Activated CD4-positive, CD25-positive, alpha-beta regulatory T cell treated with anti-CD3 and anti-CD28 coated beads, Interleukin-2, amount 50 U/mL, for 16 hours (primary cell): ENCODE results near the gene ACOX2.
A peak's percentile ranks its signal among the peaks of the same experiment; 100 is the strongest.
"Not testable (repeated sequence)": the region's sequence is repeated elsewhere in the genome, so short reads cannot be mapped to it uniquely, and the experiment has no call there.

Experiments used
- DNase-seq: peaks from one replicate; pipeline ENCODE4 v3.0.0-alpha.2; 2020; ENCODE audit warnings: low read depth, low spot score

The ACOX2 gene

DNA sequence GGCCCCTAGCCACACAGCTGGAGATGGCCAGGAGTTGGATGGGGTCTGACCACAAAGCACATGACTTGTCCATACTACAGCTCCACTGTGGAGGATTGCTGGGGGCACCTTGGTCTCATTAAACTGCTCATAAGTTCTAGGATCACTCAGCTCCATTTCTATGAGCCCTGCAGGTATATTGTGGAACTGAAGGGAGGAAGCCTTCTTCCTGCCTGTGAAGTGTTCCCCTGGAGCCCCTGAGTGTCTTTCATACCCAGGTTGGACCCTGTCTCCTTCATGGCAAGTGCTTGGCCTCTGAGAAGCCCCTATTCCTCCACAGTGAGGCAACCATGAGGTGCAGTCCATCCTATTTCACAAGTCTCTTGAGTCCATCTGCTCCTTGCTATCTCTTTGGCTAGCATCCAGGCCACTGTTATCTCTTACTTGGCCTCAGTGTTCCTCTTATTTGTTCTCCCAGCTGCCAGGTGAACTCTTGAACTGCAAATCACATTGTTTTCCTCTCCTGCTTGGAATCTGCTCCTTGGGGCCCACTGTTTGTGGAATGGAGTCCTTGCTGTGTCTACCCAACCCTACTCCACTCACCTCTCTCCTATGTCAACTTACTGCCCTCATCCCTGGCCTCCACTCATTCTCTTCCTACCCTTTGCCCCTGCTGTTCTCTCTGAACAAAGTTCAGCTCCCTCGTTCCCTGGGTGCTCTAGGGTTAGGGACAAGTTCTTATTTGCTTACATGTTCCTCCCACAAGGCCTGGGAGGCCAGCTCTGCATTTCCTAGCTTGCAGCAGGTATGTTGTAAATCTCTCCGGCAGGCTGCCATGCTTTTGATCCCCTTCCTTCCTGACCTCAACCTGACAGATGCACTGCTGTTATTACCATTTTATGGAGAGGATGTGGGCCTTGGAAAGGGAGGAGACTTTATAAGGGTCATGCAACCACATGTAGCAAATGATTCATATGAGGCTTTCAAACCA is 1.2 kb downstream of the ACOX2 start:
- no peak for DNase-seq

DNA sequence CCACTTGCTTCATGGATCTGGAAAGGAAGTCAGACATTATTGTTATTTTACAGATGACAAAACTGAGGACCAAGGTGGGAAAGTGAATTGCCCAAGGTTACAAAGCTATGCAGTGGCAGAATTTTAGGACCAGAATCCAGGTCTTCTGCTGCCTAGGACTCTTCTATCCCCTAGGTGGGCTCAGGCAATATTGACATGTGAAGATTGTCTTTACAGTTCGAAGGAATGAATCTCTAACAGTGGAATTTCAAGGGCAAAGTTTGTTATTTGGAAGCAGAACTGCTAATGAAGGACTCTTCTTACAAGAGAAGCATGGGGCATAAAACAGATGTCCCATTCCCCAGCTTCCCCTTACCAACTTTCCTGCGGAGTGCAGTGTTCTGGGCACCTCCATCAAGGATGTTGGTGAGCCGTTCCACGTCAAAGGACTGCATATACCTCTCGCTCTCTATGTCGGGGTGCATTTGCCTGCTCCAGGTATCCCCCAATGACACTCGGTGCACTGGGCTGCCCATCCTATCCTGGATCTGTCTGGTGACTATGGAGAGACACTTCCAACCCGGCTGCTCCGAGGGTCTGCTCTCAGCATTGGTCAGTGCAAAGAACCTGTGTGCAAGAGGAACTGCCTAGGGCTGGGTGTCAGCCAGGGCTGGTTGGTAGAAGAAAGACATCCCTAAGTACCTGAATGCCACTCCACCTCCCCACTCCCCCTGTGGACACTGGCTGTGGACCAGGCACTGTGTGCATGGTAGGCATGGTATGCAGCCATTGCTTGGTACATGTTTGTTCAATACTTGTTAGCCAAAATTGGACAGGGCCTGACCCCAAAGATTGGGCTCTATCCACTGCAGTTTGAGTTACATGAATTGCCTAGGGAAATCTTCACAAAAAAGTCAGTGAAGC is 2.1 kb downstream of the ACOX2 start:
- no peak for DNase-seq

DNA sequence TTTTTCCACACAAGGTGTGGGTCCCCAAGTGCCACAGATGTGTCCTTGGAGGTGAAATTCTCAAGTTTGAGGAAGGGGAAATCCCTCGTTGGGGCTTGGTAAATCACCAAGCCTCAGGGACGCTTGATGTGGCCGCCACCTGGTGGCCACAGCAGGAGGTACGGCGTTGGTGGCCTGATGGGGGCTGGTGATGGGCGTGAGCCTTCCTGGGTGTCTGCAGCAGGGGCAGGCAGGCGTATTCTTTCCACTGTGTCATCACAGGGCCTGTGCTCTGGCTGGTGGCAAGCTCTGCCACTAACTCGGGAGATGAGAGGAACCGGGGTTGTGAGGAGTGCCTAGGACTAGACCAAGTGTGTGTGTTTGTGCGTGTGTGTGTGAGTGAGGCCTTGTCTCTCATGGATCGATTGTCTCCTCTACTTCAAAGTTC is 4.2 kb downstream of the ACOX2 start:
- DNase-seq = peak; percentile 63

DNA sequence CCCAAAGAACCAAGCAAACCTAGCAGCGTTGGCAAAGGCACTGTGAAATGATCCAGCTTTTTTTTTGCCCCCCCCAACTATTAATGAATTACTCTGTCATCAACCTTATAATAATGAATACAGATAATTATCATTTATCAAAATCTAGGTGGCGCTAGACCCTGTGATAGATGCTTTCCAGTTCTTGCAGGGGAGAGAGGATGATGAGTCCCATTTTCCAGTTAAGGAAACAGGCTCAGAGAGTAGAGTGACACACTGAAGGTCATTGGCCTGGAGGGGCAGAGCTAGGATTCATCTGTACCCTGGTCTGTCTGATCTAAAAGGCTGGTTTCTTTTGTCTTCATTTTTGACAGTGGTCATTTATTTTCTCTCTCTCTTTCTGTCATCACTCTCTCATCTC is 5.0 kb downstream of the ACOX2 start:
- DNase-seq = no peak

- DNase-seq = no peak
Observed at GRCh38 chr3:58531555-58531954, 5.4 kb downstream of the ACOX2 start.

GRCh38 chr3:58530354-58530865 is 6.6 kb downstream of the ACOX2 start:
- DNase-seq = no peak

DNA sequence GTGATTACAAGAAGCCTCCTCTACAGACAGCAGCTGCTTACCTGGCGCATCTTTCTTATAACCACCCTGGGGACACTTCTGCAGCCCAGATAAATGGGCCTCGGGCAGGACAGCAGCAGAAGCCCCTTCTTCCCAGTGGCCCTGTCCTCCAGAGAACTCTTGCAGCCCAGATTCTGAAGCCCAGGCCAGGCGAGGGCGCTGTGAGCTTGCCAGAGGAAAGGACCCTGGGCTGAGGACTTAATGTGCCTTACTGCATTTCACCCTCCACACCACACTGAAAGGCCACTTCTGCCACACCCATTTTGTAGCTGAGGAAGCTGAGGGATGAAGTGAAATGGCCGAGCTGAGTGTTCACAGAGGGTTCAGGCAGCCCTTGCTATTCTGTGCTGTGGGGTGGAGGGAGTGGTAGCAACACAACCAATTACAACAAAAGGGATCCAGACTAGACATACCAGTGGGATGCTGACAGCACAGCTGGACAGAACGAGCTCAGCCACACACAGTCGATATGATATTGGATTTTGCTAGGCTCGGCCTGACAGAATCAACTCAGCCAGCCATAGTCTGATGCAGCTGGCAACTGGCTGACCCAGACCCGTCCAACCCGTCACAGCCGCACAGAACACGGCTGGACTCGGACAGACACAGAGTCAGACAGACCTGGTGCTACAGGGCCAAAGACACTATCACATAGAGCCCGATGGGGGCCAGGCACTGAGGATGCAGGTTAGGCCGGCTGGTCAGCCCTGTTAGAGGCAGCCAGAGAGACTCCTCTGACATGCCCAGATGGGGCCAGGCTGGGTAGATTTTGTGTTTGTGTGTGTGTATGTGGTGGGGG is 7.3 kb downstream of the ACOX2 start:
- DNase-seq = no peak

DNA sequence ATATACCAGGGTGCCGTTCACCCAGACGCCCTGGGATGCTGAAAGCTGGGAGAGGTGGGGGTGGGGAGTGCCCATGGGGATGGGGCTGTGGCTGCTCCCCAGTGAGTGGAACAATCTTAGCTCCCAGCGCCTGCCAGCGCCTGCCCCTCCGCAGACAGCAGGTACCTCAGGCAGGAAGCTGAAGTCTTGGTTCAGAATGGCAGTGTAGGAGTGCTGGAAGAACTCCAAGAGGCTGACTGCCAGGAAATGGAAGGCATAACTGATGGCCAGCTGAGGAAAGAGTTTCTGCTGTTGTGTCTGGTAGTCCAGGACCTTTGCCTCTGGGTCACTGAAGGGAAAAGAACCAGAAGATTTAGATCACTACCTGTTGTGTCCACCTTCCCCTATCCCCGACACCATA is 8.4 kb downstream of the ACOX2 start:
- no peak for DNase-seq

- not testable (repeated sequence) for DNase-seq
Observed at GRCh38 chr3:58527440-58527839, 9.6 kb downstream of the ACOX2 start.

- DNase-seq = no peak
Observed at GRCh38 chr3:58526515-58526957, 10.5 kb downstream of the ACOX2 start.

DNA sequence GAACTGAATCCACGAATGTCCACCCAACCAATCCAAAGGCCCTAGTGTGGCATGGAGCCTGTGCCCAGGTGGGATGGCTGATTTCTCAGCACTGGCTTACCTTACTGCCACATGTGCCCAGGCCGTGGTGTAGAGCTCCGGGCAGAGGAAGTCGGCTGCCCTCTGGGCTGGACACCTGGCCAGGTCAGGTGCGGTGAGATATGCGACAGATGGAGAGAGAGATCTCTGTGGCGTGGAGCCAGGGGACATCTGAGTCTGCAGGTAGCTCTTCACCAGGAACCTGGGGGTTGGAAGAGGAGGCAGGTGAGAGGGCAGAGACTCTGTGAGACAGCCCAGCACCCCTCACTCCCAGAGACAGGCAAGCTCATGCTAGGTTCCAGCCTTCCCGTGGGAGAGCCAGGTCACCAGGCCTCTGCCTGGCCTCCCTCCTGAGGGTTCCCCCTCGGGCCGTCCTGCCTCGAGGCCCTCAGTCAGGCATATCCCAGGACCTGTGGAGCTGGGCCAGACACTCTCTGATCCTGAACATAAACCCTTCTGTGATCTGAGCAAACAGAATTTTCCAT is 12.6 kb downstream of the ACOX2 start:
- DNase-seq = no peak

GRCh38 chr3:58522759-58523425 is 14.1 kb downstream of the ACOX2 start:
- DNase-seq = no peak

DNA sequence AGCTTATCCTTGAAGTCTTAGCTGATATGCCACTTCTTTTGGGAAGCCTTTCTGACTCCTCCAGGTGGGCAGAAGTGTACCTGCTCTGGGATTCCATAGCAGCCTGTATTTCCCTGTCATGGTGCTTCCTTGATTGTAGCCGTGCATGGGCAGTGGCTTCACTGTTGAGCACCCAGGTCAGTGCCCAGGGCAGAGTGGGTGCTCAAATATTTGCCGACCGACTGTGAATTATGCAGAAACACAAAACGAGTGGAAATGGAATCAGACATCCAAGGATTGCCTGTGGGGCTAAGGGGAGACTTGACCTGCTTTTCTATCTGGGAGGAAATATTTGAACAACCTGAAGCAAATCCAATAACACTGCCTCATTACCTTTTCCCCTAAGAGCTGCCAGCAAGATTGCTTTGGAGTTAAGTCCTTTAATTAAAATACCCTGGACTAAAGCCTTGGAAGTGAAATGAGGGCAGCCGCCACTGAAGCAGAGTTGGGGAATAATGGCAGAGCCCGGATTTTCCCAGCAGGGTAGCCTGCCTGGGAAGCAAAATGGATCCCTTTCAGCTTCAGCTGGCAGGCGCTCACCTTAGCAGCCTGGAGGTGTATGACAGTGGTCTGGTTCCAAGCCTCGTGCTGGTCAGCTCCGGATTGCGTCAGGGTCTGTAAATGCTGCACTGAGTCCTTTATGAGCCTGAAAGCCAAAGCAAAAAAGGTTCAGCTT is 14.9 kb downstream of the ACOX2 start:
- DNase-seq = no peak

- DNase-seq = no peak
Observed at GRCh38 chr3:58521336-58521670, 15.7 kb downstream of the ACOX2 start.

GRCh38 chr3:58520403-58521335 is 16.3 kb downstream of the ACOX2 start:
- DNase-seq = no peak

- no peak for DNase-seq
Observed at GRCh38 chr3:58519668-58520402, 17.2 kb downstream of the ACOX2 start.

GRCh38 chr3:58518291-58518789 is 18.6 kb downstream of the ACOX2 start:
- DNase-seq = no peak

GRCh38 chr3:58514405-58514804 is 22.6 kb downstream of the ACOX2 start:
- no peak for DNase-seq
